CD4-positive, alpha-beta T cell treated with Interleukin-15 for 4 hours (primary cell): ENCODE results near the gene PCDHGA2.
"Not testable (repeated sequence)": the region's sequence is repeated elsewhere in the genome, so short reads cannot be mapped to it uniquely, and the experiment has no call there.

Experiments used
- DNase-seq: peaks from one replicate; pipeline ENCODE4 v3.0.0-alpha.2; 2020; ENCODE audit warnings: low spot score

The PCDHGA2 gene

DNA sequence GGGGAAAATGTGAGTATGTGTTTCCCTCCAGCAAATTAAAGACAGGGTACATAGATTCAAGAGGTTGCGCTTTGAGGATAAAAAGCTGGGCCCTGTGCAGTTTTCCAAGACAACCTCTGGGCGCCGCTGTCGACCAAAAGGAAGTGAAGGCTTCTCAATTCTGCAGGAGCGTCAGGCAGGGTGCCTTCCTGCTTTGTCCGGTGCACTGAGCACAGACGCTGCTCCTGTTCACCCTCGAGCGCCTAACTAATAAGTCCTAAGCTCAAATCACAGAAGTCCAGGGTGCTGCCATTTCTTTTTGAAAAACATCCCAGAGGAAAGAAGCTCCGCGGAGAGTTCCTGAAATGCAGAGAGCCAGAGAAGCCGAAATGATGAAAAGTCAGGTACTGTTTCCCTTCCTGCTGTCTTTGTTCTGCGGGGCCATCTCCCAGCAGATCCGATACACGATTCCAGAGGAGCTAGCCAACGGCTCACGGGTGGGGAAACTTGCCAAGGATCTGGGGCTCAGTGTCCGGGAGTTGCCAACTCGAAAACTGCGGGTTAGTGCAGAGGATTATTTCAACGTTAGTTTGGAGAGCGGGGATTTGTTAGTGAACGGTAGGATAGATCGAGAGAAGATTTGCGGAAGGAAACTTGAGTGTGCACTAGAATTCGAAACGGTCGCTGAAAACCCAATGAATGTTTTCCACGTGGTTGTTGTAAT, 11.5 kb downstream of the PCDHGA2 start, which contains the start of gene PCDHGB1:
Gene PCDHGB1, plus strand, starts transcription at position 183 of the 703 bp plus-strand sequence. Its CDS starts 162 bp downstream, at position 345.
- DNase-seq = peak; percentile 31

DNA sequence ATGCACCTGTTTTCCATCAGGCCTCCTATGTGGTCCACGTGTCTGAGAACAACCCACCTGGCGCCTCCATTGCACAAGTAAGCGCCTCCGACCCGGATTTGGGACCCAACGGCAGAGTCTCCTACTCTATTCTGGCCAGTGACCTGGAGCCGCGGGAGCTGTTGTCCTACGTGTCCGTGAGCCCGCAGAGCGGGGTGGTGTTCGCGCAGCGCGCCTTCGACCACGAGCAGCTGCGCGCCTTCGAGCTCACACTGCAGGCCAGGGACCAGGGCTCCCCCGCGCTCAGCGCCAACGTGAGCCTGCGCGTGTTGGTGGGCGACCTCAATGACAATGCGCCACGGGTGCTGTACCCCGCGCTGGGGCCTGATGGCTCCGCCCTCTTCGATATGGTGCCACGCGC, 13.0 kb downstream of the PCDHGA2 start:
- no peak for DNase-seq

DNA sequence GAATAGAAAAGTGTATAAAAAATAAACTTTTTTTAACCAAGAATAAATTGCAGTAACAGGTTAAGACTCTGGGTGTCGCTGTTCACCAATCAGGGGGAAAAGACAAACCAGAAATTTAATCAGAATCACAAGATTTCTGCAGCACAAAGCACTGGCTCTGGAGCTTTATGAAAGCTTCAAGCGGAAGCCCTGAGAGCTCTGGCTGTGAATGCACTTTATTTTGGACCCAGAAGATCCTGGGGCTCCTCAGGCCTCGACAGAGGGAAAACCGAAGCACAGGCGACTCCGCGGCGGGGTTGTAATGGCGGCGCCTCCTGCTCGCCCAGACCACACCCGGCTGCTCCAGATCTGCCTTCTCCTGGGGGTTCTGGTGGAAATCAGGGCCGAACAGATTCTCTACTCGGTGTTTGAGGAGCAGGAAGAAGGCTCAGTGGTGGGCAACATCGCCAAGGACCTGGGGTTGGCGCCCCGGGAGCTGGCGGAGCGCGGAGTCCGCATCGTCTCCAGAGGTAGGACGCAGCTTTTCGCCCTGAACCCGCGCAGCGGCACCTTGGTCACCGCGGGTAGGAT, 16.4 kb downstream of the PCDHGA2 start, which contains the start of gene PCDHGA4:
Gene PCDHGA4, plus strand, starts transcription at position 122 of the 570 bp plus-strand sequence. Its CDS starts 87 bp downstream, at position 209.
- peak; percentile 1 for DNase-seq

DNA sequence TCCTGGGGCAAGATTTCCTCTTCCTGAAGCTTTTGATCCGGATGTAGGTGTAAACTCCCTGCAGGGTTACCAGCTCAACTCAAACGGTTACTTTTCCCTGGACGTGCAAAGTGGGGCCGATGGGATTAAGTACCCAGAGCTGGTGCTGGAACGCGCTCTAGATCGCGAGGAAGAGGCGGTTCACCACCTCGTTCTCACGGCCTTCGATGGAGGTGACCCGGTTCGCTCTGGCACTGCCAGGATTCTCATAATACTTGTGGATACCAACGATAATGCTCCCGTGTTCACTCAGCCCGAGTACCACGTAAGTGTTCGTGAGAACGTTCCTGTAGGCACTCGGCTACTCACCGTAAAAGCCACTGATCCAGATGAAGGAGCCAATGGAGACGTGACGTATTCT, 17.1 kb downstream of the PCDHGA2 start:
- no peak for DNase-seq

DNA sequence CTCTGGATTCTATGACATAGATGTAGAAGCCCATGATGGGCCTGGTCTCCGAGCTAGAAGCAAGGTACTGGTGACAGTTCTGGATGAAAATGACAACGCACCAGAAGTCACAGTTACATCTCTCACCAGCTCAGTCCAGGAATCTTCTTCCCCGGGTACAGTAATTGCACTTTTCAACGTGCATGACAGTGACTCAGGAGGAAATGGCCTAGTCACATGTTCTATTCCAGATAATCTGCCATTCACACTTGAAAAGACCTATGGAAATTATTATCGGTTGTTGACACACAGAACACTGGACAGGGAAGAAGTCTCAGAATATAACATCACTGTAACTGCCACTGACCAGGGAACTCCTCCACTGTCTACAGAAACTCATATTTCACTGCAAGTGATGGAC, 17.6 kb downstream of the PCDHGA2 start:
- no peak for DNase-seq

DNA sequence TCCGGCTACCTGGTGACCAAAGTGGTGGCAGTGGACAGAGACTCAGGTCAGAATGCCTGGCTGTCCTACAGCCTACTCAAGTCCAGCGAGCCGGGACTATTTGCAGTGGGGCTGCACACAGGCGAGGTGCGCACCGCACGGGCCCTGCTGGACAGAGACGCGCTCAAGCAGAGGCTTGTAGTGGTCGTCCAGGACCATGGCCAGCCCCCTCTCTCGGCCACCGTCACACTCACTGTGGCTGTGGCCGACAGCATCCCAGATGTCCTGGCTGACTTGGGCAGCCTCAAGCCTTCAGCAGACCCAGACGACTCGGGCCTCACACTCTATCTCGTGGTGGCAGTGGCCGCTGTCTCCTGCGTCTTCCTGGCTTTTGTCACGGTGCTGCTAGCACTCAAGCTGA, 18.4 kb downstream of the PCDHGA2 start:
- DNase-seq = no peak

DNA sequence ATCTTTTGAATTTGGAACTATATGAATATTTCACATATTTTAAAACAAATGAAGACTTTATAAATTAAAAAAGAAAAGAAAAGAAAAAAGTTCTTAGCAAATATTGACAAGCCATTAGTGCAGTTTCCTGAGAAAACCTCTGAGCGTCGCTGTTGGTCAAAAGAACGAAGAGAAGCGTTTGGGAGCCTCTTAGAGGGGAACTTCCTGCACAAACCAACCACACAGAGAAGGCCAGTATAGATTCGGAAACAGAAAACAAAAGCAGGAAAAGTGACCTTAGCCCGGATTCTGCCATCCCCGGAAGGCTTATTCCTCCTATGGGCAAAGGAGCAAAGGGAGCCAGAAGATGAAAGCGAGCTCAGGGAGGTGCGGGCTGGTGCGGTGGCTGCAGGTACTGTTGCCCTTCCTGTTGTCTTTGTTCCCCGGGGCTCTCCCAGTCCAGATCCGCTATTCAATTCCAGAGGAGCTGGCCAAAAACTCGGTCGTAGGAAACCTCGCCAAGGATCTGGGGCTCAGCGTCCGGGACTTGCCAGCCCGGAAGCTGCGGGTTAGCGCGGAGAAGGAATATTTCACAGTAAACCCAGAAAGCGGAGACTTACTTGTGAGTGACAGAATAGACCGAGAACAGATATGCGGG, 21.3 kb downstream of the PCDHGA2 start, which contains the start of gene PCDHGB2:
Gene PCDHGB2, plus strand, starts transcription at position 205 of the 637 bp plus-strand sequence. Its CDS starts 142 bp downstream, at position 347.
- peak; percentile 13 for DNase-seq

DNA sequence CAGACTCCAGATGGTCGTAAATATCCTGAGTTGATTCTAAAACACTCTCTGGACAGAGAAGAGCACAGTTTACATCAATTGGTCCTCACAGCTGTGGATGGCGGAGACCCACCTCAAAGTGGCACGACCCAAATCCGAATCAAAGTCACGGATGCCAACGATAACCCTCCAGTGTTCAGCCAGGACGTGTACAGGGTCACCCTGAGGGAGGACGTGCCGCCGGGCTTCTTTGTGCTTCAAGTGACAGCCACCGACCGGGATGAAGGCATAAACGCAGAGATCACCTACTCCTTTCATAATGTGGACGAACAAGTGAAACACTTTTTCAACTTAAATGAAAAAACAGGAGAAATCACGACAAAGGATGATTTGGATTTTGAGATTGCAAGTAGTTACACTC, 22.1 kb downstream of the PCDHGA2 start:
- DNase-seq = no peak

DNA sequence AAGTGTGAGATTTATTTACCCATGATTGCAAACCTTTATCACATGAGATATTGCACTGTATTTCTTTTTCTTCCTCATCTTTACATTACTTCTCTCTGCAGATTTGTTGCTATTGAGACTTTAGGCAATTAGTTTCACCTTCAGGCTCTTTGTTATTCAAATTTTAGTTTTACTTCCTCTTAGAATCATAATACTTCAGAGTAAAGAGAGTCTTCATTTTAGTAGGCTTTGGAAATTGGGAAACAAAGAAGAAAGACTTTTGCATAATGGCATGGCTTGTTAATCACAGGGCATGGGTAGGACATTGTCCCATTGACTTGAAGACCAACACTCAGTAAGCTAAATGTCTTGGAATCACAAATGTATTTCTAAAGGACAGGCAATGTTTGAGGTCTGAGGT, 24.2 kb downstream of the PCDHGA2 start:
- no peak for DNase-seq

DNA sequence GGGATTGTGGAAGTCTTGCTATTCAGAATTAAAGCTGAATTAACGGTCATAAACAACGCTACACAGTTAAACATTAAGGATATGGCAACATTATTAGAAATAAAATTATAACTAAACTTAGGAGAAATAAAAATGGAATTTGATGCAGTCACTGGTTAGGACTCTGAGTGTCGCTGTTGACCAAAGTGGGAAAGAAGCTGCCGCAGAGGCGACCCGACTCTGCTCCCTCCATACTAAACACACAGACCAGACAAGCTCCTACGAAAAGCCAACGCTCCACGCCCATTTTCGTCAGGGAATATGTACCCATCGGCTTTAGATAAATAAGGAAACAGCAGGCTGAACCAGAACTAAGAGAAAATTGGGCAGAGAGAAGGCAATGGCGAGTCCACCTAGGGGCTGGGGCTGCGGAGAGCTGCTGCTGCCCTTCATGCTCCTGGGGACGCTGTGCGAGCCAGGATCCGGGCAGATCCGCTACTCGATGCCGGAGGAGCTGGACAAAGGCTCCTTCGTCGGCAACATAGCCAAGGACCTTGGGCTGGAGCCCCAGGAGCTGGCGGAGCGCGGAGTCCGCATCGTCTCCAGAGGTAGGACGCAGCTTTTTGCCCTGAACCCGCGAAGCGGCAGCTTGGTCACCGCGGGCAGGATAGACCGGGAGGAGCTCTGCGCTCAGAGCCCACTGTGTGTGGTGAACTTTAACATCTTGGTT, 25.5 kb downstream of the PCDHGA2 start, which contains the start of gene PCDHGA5:
Gene PCDHGA5, plus strand, starts transcription at position 211 of the 709 bp plus-strand sequence. Its CDS starts 169 bp downstream, at position 380.
- no peak for DNase-seq

DNA sequence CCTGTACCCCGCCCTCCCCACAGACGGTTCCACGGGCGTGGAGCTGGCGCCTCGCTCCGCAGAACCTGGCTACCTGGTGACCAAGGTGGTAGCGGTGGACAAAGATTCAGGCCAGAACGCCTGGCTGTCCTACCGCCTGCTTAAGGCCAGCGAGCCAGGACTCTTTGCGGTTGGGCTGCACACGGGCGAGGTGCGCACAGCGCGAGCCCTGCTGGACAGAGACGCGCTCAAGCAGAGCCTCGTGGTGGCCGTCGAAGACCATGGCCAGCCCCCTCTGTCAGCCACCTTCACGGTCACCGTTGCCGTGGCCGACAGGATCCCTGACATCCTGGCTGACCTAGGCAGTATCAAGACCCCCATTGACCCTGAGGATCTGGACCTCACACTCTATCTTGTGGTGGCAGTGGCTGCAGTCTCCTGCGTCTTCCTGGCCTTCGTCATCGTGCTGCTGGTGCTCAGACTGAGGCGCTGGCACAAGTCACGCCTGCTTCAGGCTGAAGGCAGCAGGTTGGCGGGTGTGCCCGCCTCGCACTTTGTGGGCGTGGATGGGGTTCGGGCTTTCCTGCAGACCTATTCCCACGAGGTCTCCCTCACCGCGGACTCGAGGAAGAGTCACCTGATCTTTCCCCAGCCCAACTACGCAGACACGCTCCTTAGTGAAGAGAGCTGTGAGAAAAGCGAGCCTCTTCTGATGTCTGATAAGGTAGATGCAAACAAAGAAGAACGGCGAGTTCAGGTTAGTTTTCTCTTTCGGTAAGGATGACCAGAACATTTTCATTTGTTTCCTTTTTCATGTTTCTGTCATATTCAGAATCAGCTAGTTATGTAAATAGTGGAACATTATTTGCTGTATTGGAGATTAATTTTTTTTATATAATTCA, 27.7 kb downstream of the PCDHGA2 start:
- DNase-seq = no peak

DNA sequence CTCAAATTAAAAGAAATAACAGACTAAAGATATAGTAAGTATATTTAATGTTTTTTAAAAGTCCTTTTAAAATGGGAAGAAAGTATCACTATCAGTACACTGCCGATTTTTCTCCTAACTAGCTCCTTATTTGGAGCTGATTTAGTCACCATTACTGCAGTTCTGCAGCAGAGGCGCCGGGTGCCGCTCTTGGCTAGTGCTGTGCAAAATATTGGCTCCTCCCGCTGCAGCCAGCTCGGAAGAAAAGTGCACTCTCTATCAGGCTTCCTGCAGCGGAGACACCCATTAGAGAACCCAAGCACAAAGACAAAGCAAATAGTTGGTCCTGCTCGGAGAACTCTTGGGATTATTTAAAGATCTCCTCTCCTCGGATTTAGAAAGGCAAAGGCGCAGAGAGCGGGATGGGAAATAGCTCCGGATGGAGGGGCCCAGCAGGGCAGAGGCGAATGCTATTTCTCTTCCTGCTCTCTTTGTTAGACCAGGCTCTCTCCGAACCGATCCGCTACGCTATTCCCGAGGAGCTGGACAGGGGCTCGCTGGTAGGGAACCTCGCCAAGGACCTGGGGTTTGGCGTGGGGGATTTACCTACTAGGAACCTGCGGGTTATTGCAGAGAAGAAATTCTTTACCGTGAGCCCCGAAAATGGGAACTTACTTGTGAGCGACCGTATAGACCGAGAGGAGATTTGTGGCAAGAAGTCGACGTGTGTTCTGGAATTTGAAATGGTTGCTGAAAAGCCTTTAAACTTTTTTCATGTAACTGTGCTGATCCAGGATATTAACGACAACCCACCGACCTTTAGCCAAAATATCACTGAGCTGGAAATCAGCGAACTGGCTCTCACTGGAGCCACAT, 31.7 kb downstream of the PCDHGA2 start, which contains the start of gene PCDHGB3:
Gene PCDHGB3, plus strand, starts transcription at position 249 of the 855 bp plus-strand sequence. Its CDS starts 153 bp downstream, at position 402.
- peak; percentile 37 for DNase-seq

DNA sequence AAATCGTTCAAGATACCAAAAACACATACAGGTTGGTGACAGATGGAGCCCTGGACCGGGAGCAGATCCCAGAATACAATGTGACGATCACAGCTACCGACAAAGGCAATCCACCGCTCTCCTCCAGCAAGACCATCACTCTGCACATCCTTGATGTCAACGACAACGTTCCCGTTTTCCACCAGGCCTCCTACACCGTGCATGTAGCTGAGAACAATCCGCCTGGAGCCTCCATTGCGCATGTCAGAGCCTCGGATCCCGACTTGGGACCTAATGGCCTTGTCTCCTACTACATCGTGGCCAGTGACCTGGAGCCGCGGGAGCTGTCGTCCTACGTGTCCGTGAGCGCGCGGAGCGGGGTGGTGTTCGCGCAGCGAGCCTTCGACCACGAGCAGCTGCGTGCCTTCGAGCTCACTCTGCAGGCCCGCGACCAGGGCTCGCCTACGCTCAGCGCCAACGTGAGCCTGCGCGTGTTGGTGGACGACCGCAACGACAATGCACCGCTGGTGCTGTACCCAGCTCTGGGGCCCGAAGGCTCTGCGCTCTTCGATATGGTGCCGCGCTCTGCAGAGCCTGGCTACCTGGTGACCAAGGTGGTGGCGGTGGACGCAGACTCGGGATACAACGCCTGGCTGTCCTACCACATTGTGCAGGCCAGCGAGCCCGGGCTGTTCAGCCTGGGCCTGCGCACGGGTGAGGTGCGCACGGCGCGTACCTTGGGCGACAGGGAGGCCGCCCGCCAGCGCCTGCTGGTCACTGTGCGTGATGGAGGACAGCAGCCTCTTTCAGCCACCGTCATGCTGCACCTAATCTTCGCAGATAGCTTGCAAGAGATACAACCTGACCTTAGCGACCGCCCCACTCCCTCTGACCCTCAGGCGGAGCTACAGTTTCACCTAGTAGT, 33.3 kb downstream of the PCDHGA2 start:
- no peak for DNase-seq

DNA sequence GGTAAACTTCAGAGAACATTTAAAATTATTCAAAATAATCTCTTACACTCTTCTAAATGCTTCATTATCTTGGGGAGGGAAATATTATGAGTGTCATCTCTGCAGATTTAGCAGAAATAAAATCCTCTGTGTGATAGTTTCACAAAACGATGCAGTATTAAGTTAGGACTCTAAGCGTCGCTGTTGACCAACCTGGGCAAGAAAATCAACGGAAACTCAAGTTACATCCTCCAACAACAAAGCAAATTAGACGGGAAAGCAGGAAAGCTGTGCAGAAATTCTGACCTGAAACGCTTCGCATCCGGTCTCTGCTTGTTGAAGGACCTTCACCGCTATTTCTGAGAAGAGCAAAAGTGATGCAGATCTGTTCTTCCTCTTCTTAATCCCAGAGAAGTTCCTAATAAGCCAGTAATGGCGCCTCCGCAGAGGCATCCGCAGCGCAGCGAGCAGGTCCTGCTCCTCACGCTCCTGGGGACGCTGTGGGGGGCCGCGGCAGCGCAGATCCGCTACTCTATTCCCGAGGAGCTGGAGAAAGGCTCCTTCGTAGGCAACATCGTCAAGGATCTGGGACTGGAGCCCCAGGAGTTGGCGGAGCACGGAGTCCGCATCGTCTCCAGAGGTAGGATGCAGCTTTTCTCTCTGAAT, 35.2 kb downstream of the PCDHGA2 start, which contains the start of gene PCDHGA6:
Gene PCDHGA6, plus strand, starts transcription at position 219 of the 645 bp plus-strand sequence. Its CDS starts 193 bp downstream, at position 412.
- no peak for DNase-seq

DNA sequence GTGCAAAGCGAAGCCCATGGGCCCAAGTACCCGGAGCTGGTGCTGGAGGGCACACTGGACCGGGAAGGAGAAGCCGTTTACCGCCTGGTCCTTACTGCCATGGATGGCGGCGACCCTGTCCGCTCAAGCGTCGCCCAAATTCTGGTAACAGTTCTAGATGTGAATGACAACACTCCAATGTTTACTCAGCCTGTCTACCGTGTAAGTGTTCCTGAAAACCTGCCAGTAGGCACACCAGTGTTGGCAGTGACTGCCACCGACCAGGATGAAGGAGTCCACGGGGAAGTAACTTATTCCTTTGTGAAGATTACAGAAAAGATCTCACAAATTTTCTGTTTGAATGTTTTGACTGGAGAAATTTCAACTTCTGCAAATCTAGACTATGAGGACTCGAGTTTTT, 36.1 kb downstream of the PCDHGA2 start:
- DNase-seq = no peak

DNA sequence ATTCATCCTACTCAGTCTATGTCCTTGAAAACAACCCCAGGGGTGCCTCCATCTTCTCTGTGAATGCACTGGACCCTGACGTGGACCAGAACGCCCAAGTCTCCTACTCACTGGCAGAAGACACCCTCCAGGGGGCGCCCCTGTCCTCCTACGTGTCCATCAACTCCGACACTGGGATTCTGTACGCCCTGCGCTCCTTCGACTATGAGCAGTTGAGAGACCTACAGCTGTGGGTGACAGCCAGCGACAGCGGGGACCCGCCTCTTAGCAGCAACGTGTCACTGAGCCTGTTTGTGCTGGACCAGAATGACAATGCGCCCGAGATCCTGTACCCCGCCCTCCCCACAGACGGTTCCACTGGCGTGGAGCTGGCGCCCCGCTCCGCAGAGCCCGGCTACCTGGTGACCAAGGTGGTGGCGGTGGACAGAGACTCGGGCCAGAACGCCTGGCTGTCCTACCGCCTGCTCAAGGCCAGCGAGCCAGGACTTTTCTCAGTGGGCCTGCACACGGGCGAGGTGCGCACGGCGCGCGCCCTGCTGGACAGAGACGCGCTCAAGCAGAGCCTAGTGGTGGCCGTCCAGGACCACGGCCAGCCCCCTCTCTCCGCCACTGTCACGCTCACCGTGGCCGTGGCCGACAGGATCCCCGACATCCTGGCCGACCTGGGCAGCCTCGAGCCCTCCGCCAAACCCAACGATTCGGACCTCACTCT, 37.0 kb downstream of the PCDHGA2 start:
- not testable (repeated sequence) for DNase-seq

DNA sequence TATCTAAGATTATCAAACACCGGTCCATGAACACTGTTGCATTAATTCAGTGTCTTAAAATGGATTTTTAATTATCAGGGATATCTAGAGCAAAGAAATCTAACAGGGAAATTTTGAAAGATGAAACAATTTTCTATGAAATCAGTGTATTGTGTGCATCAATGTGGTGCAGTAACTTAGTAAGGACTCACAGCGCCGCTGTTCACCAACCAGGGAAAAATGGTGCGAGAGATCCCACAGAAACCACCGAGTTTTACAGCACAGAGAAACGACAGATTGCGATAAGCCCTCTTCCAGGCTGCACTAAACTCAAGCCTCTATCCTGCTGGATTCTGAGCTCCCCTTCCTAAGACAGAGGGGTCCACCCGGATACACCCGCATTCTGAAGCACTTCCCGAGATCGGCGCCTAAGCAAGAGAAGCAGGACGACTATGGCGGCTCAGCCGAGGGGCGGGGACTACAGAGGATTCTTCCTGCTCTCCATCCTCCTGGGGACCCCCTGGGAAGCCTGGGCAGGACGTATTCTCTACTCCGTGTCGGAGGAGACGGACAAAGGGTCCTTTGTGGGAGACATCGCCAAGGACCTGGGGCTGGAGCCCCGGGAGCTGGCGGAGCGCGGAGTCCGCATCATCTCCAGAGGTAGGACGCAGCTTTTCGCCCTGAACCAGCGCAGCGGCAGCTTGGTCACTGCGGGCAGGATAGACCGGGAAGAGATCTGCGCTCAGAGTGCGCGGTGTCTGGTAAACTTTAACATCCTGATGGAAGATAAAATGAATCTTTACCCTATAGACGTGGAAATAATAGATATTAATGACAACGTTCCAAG, 44.1 kb downstream of the PCDHGA2 start, which contains the start of gene PCDHGA7:
Gene PCDHGA7, plus strand, starts transcription at position 274 of the 826 bp plus-strand sequence. Its CDS starts 158 bp downstream, at position 432.
- DNase-seq = no peak
